Measurements from ENCODE around the gene ATG9B. TPM values are rescaled to one million over a fixed set of nuclear protein-coding genes. Genes with fewer than 3 reads are reported as not detected.

Gene ATG9B
- polyA plus RNA-seq, 1 of the 3 experiments (the other 2 are of a cell fraction), result 0.67 TPM

DNA sequence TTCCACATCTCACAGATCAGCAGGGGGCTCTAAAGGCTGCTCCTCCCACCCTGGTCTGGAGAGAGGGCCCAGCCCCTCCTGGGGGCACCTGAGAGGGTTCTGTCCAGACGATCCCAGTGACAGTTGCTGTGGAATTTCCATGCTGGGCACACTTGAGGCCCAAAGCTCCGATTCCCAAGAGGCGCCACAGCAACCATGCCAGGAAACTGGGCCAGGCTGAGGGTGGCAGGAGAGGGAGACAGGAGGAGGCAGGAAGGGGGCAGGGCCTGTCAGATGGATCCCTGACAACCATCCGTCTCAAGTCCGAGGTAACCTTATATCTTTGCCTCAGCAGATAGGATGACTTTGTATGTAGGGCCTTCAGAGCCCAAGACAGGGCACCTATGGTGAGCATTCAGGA is 37.7 kb downstream of the ATG9B start:
- peaks cover 16% of the 10 kb centered on the region for H3K27me3 ChIP-seq (ENCODE audit: insufficient read depth)
- CTCF ChIA-PET, result interaction anchor here (0.6 to 13.1 kb wide), 35 partner anchors 7 to 538 kb away, joined by 3 to 761 read pairs (median 5); partner anchors contain the start of genes CDK5 and KCNH2
- no peaks in the 10 kb centered on the region for H4K20me1 ChIP-seq (ENCODE audit: insufficient read depth)
- H3K4me2 ChIP-seq, result no peak overlapping the region
- no peaks in the 10 kb centered on the region for H3F3A ChIP-seq (replicated peaks; ENCODE audit: insufficient read depth)
- H3K9me2 ChIP-seq, result no peaks in the 10 kb centered on the region
- H3K9me3 ChIP-seq, result no peaks in the 10 kb centered on the region
- 0 out of 4 replicates have a peak overlapping the region, but pooled peaks of 1 of the 2 experiments have one; percentile 7 for H3K27ac ChIP-seq (ENCODE audit: low read depth in 2 of 2, low read length in 1 of 2)
- H3K4me3 ChIP-seq (ENCODE audit: low read depth in 2 of 2, low read length in 1 of 2), result no peak overlapping the region
- DNase-seq, result peak; percentile 22
- H2AFZ ChIP-seq (ENCODE audit: low read depth), result no peak overlapping the region
- TF ChIP-seq FOXJ3 (CRISPR knock-in tag; IDR thresholded peaks at IDR 0.05) (no peak), GATA2 (CRISPR knock-in tag; IDR thresholded peaks at IDR 0.05) (no peak), FOXM1 (IDR thresholded peaks at IDR 0.05; ENCODE audit: low read depth) (no peak), MEF2A (IDR thresholded peaks at IDR 0.05; ENCODE audit: borderline replicate concordance, low read depth) (no peak), TAF1 (IDR thresholded peaks at IDR 0.05; ENCODE audit: borderline replicate concordance, low read depth, low read length) (no peak), TCF12 (IDR thresholded peaks at IDR 0.05) (no peak), FOSL2 (IDR thresholded peaks at IDR 0.05; ENCODE audit: borderline replicate concordance, low read depth) (no peak), ELF1 (IDR thresholded peaks at IDR 0.05) (no peak), YY1 (IDR thresholded peaks at IDR 0.05; ENCODE audit: low read depth) (no peak), EZH2phosphoT487 (IDR thresholded peaks at IDR 0.05; ENCODE audit: borderline replicate concordance, low read depth) (no peak), NFIC (IDR thresholded peaks at IDR 0.05; ENCODE audit: borderline replicate concordance) (no peak), RCOR1 (IDR thresholded peaks at IDR 0.05; ENCODE audit: low read length) (no peak), RAD21 (IDR thresholded peaks at IDR 0.05; ENCODE audit: low read length) (no peak), CHD2 (IDR thresholded peaks at IDR 0.05; ENCODE audit: low read length, partially characterized antibody) (no peak), RFX5 (IDR thresholded peaks at IDR 0.05; ENCODE audit: low read length) (no peak), MXI1 (IDR thresholded peaks at IDR 0.05; ENCODE audit: low read depth, low read length) (no peak), SIN3A (IDR thresholded peaks at IDR 0.05; ENCODE audit: borderline replicate concordance, low read depth, low read length) (no peak), SMC3 (IDR thresholded peaks at IDR 0.05; ENCODE audit: low read depth, low read length) (no peak)
- TF ChIP-seq, protein P1, sequence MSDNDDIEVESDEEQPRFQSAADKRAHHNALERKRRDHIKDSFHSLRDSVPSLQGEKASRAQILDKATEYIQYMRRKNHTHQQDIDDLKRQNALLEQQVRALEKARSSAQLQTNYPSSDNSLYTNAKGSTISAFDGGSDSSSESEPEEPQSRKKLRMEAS (IDR thresholded peaks at IDR 0.05; ENCODE audit: low read depth), result no peak
- TF ChIP-seq, protein P2, sequence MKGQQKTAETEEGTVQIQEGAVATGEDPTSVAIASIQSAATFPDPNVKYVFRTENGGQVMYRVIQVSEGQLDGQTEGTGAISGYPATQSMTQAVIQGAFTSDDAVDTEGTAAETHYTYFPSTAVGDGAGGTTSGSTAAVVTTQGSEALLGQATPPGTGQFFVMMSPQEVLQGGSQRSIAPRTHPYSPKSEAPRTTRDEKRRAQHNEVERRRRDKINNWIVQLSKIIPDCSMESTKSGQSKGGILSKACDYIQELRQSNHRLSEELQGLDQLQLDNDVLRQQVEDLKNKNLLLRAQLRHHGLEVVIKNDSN (IDR thresholded peaks at IDR 0.05; ENCODE audit: borderline replicate concordance, low read depth), result no peak
- H3K4me1 ChIP-seq (ENCODE audit: control insufficient read depth in 1 of 2, insufficient read depth in 2 of 2, low read depth in 1 of 2, low read length in 1 of 2), result peaks cover 0 to 32% of the 10 kb centered on the region in 2 experiments; a peak in 2 of 4 replicates
- POLR2A ChIA-PET, result interaction anchor here (0.6 to 1.6 kb wide), 7 partner anchors 11 to 199 kb away, joined by 3 to 11 read pairs (median 4); no protein-coding TSS in a partner anchor
- no peaks in the 10 kb centered on the region for H3K79me2 ChIP-seq (ENCODE audit: insufficient read depth)
- WGBS (ENCODE audit: low lambda C conversion rate), result 66% methylated on average over 4 of the region's 5 CpGs
- no peaks in the 10 kb centered on the region for H3K36me3 ChIP-seq (replicated peaks in 1 of 2; ENCODE audit: control insufficient read depth in 1 of 2, insufficient read depth in 2 of 2, low read length in 1 of 2)
- H3K9ac ChIP-seq, result no peak overlapping the region
